BJ (cell line): Measurements from ENCODE around the gene SHISA9. TPM values are rescaled to one million over a fixed set of nuclear protein-coding genes. Genes with fewer than 3 reads are reported as not detected.

Experiments
- CTCF ChIA-PET: fragments of 350-600 bp; formaldehyde crosslinking; extraction: SDS; loops from one replicate; lab custom pipeline; 2021; ENCODE audit warnings: antibody characterized with exemption, inconsistent platforms; lab: Yijun Ruan, JAX
- POLR2A ChIA-PET: fragments of 300-600 bp; sonication (Branson Sonifier 250); formaldehyde crosslinking; extraction: SDS; loops from one replicate; lab custom pipeline; 2021; ENCODE audit warnings: antibody characterized with exemption; lab: Charles Lee
- DNase-seq: peaks from one replicate; pipeline ENCODE4 v3.0.0-alpha.2; 2011; ENCODE audit warnings: low read depth
- H3K27me3 ChIP-seq: 2 replicates; pipeline ENCODE4 v1.6.0; 2011; ENCODE audit warnings: low read length; ENCODE audit not compliant: control insufficient read depth, insufficient read depth
- H3K36me3 ChIP-seq: 2 replicates; pipeline ENCODE4 v1.5.1; 2011; ENCODE audit warnings: low read length; ENCODE audit not compliant: control insufficient read depth, insufficient read depth
- H3K4me3 ChIP-seq: 2 replicates; pipeline ENCODE4 v1.5.1; 2011; ENCODE audit warnings: low read depth, mild to moderate bottlenecking, control low read depth, low read length
- polyA plus RNA-seq: library from polyadenylated mRNA; depleted of rRNA; stranded (reverse); fragments of >200 nt; gene quantifications from 2 replicates; pipeline ENCODE4 v1.2.3, GENCODE V29; 2011
- TF ChIP-seq, protein P1 (sequence below): IDR thresholded peaks from 2 replicates; pipeline ENCODE4 v1.5.1; 2011; ENCODE audit warnings: low read depth, mild to moderate bottlenecking, control low read depth, inconsistent platforms, low read length, moderate library complexity; ENCODE audit not compliant: insufficient read depth

The SHISA9 gene
- polyA plus RNA-seq, 1 experiment: not detected

DNA sequence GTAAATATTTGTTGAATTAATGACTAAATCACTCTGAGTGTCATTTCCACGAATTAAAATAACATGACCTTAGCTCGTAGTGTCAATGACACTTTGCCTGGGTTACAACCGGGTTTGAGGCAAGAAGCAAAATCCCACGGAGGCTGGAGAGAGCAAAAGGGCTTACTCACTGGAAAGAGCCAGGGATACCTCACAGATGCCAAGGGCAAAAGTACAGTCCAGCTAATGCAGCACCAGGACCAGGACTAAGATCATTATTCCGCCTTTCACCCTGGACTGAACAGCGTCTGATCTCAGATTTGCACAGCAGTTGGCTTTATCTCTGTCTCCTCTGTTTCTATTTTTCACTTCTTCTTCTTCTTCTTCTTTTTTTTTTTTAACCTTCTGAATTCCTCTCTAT lies 175.5 kb downstream of the SHISA9 start:
- ChIA-PET CTCF (no interaction called here), POLR2A (no interaction called here)
- Histone ChIP-seq H3K27me3 (no peaks in the 10 kb centered on the region), H3K4me3 (no peak overlapping the region), H3K36me3 (no peaks in the 10 kb centered on the region)
- TF ChIP-seq, protein P1, sequence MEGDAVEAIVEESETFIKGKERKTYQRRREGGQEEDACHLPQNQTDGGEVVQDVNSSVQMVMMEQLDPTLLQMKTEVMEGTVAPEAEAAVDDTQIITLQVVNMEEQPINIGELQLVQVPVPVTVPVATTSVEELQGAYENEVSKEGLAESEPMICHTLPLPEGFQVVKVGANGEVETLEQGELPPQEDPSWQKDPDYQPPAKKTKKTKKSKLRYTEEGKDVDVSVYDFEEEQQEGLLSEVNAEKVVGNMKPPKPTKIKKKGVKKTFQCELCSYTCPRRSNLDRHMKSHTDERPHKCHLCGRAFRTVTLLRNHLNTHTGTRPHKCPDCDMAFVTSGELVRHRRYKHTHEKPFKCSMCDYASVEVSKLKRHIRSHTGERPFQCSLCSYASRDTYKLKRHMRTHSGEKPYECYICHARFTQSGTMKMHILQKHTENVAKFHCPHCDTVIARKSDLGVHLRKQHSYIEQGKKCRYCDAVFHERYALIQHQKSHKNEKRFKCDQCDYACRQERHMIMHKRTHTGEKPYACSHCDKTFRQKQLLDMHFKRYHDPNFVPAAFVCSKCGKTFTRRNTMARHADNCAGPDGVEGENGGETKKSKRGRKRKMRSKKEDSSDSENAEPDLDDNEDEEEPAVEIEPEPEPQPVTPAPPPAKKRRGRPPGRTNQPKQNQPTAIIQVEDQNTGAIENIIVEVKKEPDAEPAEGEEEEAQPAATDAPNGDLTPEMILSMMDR: no peak
- no peak for DNase-seq

DNA sequence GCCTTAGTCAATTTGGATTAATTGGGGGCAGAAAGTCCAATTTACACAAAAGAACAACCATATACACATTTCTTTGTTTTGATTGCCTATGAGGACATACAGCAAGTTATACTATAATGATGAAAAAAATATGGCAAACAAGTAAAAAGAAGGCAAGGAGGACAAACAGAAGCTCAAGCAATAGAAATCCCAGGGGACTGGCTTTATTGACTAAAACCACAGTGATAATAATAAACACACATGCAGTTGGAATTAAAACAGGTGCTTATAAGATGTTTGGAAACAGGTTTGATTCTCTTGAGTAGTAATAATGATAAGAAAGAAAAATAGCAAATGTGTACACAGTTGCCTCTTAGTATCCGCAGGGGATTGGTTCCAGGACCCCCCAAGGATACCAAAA lies 176.4 kb downstream of the SHISA9 start:
- TF ChIP-seq, protein P1: no peak
- Histone ChIP-seq H3K4me3 (no peak overlapping the region), H3K36me3 (no peaks in the 10 kb centered on the region), H3K27me3 (no peaks in the 10 kb centered on the region)
- CTCF ChIA-PET: no interaction called here
- POLR2A ChIA-PET: no interaction called here
- DNase-seq: no peak

DNA sequence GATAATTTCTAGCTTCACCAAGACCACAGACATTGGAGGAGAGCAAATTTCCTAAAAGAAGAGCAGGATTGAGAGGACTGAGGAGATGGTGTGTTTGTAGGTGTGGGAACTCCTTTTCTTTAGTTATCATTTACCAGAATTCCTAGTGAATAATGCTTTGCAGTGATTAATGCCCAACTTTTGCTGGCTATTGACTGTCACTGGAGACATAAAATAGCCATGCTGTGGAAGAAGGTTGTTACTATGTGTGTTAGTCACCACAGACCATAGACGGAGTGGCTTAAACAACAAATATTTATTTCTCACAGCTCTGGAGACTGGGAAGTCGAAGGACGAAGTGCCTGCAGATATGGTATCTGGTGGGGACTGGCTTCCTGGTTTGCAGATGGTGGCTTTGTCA lies 179.1 kb downstream of the SHISA9 start:
- DNase-seq: no peak
- no peaks in the 10 kb centered on the region for H3K36me3 ChIP-seq
- H3K27me3 ChIP-seq: no peaks in the 10 kb centered on the region
- TF ChIP-seq, protein P1: no peak
- ChIA-PET POLR2A (no interaction called here), CTCF (no interaction called here)
- H3K4me3 ChIP-seq: no peak overlapping the region

DNA sequence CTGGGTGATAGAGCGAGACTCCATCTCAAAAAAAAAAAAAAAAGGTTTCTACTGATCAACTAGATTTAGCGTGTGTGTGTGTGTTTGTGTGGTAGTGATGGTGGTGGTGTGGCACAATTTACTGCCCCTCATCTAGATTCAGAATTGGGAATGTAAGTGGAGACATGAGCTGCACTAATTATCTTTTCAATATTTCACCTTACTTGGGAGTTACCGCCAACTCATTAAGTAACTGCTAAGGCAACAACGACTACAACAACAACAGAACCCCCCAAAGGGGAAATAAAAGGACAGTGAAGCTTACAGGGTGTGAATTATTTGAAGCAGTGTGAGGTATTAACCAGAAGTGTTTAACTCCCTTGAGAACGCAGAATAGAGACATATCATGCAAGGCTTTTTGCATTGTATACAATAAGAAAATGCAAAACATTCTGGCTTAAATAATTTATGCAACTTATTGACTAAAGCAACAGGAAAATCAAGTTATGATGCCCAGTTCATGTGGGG lies 180.5 kb downstream of the SHISA9 start:
- ChIA-PET POLR2A (no interaction called here), CTCF (no interaction called here)
- Histone ChIP-seq H3K27me3 (no peaks in the 10 kb centered on the region), H3K4me3 (no peak overlapping the region), H3K36me3 (no peaks in the 10 kb centered on the region)
- TF ChIP-seq, protein P1: no peak
- no peak for DNase-seq

DNA sequence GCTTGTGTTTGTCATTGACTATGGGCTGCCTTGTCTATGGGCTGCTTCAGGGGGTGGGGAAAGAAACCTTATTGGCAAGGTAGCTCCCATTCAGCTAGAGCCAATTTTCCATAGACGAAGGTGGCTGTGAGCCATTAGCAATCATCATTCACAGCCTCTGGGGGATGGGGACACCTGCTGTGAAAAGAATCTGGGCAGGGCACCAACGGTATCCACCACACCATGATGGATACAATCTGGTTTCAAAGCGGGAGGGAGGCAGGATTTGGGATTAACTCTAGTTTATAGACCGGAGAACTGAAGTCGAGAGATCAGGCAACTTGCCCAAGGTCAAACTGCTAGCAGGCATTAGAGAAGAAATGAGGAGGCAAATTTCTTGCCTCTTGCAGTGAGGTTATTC lies 182.3 kb downstream of the SHISA9 start:
- CTCF ChIA-PET: no interaction called here
- TF ChIP-seq, protein P1: no peak
- Histone ChIP-seq H3K27me3 (no peaks in the 10 kb centered on the region), H3K36me3 (no peaks in the 10 kb centered on the region), H3K4me3 (no peak overlapping the region)
- POLR2A ChIA-PET: no interaction called here
- DNase-seq: no peak
